ENCODE measurements around the gene ENAH. TPM values are rescaled to one million over a fixed set of nuclear protein-coding genes. Genes with fewer than 3 reads are reported as not detected.

ENAH gene
- total RNA-seq, 1 donor from 2014 or later, result 80.8 TPM

DNA sequence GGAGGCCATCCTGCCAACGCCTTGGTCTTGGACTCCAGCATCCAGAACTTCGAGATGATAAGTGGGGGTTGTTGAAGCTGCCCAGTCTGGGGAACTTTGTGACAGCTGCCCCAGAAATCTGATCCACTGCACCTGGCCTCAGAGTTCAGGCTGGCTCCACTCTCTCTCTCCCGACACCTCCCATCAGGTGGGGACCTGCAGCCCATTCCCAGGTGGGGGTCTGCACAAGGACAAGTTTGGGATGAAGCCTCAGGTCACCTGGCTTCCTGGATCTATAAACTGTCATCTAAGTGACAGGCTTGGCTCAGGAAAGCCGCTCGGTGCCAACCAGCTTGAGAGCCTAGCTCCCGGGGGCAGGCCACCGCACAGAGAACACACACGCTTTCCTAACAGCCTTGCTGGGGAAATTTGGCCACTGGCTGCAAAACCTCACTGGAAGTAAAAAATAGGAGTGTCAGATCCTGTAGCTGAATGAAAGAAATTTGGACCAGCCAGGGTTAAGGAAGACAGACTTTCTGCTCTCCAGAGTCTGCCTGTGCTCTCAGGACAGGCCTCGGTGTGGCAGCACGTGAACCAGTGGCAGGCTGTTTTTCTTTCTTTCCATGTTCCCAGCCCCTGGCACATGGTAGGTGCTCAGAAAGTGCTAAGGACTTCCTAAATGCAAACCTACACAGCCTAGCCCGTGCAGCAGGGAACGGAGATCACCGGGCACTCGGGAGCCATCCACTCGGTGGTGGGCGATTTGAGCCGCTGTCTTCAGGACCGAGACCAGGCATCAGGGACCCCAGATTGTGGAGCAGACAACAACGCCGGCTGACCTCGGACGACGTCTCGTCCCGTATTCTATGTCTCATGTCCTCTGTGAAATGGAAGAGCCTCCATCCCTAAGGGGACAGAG is 182.5 kb downstream of the ENAH start:
- no peak for ATAC-seq
- intact Hi-C loops (cut with DNase I), result loop anchor here (5.0 kb wide), 1 partner anchor 507 kb away; no protein-coding TSS in a partner anchor

GRCh38 chr1:225469051-225469450 is 183.9 kb downstream of the ENAH start:
- ATAC-seq (no peak), DNase-seq (ENCODE audit: low spot score) (peak; percentile 23)
- intact Hi-C loops (cut with DNase I), result no loop called here

More for the DNA sequence above, 182.5 kb downstream of the ENAH start:
- peak; percentile 48 for DNase-seq (ENCODE audit: low spot score)

DNA sequence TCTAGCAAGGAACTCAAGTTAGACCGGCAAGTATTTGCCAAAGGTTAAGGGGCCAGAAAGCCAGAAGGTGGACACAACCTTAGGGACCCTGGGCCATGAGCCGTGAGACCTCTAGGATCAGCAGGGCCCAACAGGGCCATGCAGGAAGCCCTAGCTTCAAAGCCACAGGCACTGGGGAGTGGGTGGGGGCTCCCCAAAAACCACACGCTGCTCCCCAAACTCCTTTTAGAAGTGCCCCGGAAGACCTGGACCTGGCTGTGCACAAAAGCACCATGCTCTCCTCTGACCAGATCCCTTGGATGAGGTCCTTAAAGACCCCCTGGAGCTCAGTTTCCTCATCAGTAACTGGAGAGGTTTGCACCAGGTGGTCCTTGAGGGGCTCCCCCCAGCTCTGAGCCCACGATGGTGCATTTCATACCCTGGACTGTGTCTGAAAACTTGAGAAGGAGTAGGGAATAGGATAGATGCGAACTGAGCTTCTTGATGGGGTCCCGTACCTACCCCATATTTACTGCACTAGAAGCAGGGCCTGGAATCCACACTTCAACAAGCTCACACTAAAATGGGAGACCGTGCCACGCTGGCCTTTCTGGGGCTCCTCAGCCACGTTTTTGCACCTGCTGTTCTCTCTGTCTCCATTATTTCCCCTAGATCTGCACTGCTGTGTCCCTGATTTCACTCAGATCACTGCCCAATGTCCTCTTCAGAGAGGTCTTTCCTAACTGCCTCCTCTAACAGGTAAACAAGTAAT is 184.5 kb downstream of the ENAH start:
- peak; percentile 28 for DNase-seq (ENCODE audit: low spot score)
- ATAC-seq, result no peak
- intact Hi-C loops (cut with DNase I), result no loop called here

DNA sequence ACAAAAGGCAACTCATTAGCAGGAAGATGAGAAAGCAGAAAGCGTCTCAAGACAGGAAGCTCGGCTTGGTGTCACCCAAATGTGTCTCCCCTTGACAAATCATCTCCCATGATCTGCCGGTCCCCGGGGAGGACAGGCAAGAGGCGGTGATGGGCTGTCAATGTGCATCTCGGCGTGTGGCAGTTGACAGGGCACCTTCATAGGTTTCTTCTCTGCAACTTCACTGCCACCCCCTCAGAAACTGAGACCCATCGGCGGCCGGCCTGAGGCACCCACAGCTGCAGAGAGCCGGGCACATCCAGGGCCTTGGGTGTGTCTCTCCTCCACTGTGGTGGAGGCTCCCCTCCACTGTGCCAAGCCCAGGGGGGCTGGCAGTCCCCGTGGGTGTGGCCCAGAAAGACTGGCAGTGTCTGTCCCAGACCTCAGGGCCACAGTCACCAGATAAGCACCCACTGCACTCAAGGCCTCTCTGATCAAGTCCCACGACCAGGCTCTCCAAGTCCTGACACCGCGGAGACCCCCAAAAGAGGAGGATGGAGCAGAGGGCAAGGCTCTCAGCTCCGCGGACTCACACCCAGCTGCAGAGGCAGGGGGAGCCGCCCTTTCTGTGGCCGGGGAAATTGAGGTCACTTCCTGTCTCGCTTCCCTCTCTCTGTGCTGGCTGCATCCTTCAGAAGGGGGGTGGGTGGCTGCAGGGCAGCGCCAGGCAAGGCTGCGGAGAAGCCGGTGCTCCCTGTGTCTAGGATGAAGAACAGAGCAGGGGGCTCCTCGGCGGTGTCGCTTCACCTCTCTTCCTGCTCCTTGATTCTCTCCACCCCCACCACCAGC is 185.5 kb downstream of the ENAH start:
- intact Hi-C loops (cut with DNase I), result no loop called here
- peak; percentile 83 for ATAC-seq
- peak; percentile 78 for DNase-seq (ENCODE audit: low spot score)

DNA sequence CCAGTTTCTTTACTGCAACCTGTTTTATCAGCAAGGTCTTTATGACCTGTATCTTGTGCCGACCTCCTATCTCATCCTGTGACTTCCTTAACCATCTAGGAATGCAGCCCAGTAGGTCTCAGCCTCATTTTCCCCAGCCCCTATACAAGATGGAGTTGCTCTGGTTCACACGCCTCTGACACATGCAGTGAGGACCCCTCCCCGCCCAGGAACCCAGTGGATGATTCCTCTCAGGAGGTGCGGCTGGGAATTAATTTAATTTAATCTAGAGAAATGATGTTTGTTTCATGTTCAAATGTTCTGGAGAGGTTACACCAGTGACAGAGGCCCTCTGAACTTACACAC is 186.1 kb downstream of the ENAH start:
- ATAC-seq (no peak), DNase-seq (ENCODE audit: low spot score) (no peak)
- intact Hi-C loops (cut with DNase I), result no loop called here

- DNase-seq (ENCODE audit: low spot score) (no peak), ATAC-seq (no peak)
- intact Hi-C loops (cut with DNase I), result no loop called here
Observed at GRCh38 chr1:225465793-225466517, 187.0 kb downstream of the ENAH start.

- intact Hi-C loops (cut with DNase I), result no loop called here
- DNase-seq (ENCODE audit: low spot score) (no peak), ATAC-seq (no peak)
Observed at GRCh38 chr1:225464851-225465792, 187.8 kb downstream of the ENAH start.

DNA sequence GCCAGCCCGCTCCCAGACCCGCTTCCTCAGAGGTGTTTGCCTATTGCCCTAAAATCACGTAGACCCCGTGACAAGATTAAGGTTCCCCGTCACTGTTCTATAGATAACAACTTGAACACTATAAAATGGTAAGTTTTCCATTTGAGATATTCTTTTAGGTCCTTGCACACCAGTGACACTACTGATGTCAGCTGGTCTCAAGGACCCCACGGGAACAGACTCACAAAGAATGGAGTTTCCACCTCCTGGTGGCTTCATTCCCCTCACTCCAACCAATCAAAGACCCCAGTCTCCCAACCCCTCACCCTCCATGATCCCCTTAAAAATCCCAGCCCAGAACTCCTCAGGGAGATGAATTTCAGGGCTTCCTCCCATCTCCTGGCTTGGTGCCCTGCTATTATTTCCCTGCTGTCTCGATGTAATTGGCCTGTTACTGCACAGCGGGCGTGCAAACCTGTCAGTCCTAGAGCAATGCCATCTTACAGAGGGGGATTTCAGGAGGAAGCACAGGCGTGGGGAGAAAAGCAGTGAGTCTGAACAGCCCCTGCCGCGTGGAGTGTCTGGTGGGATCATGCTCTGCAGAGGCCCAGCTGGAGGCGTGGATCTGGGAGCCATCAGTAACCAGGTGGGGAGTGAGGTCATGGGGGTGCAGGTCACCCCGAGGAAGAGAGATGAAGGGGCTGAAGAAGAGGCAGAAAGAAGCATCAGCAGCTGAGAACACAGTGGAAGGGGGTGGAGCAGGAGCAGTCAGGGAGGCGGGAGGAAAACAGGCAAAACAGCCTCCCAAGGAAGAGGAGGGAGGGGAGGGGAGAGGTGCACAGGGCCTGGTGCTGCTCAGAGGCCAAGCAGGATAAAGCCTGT is 190.0 kb downstream of the ENAH start:
- intact Hi-C loops (cut with DNase I), result no loop called here
- DNase-seq (ENCODE audit: low spot score), result no peak
- ATAC-seq, result no peak

- intact Hi-C loops (cut with DNase I), result no loop called here
- DNase-seq (ENCODE audit: low spot score), result no peak
- no peak for ATAC-seq
Observed at GRCh38 chr1:225462429-225462713, 190.6 kb downstream of the ENAH start.

GRCh38 chr1:225461533-225462428 is 191.1 kb downstream of the ENAH start:
- ATAC-seq, result no peak

GRCh38 chr1:225460737-225461532 is 192.0 kb downstream of the ENAH start:
- DNase-seq (ENCODE audit: low spot score), result peak; percentile 33
- intact Hi-C loops (cut with DNase I), result no loop called here
- no peak for ATAC-seq

More at GRCh38 chr1:225461533-225462428, 191.1 kb downstream of the ENAH start:
- intact Hi-C loops (cut with DNase I), result no loop called here
- DNase-seq (ENCODE audit: low spot score), result peak; percentile 45

DNA sequence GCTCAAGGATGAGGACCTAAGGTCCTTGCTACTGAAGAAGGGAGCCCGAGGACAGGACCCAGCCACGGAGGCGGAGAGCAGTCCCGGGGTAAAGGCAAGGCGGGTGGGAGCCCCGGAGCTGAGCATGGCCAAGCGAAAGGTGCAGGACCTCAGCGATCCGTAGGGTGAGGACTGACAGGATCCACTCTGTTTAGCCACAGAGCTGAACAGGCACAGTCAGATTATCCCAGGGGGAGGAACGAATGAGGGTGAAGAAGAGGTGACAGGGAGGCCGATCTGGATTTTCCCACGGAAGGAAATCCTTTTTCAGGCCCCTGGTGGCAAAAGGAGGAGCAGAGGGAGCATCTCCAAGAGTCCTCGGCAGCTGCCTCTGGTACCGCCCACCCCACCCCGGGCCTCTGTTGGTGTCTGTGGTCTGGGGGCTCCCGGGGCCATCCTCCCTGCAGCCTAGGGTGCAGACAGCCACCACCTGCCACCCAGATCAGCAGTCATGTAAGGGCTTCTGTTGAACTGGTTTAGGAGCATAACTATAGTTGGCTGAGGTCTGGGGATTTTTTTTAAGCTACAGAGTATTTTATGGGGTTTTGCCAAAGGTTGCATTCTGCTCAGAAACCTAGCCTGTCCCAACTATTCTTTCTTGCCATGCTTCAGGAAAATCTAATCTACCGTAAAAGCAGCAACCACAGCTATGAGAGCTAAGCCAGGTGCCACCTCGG is 192.7 kb downstream of the ENAH start:
- ATAC-seq, result peak; percentile 18
- intact Hi-C loops (cut with DNase I), result no loop called here
- peak; percentile 54 for DNase-seq (ENCODE audit: low spot score)

GRCh38 chr1:225458222-225458631 is 194.7 kb downstream of the ENAH start:
- DNase-seq (ENCODE audit: low spot score), result no peak
- intact Hi-C loops (cut with DNase I), result no loop called here
- ATAC-seq, result peak; percentile 55

GRCh38 chr1:225454733-225455132 is 198.2 kb downstream of the ENAH start:
- intact Hi-C loops (cut with DNase I), result no loop called here
- peak; percentile 54 for DNase-seq (ENCODE audit: low spot score)
- no peak for ATAC-seq
